GM18868 (cell line): ENCODE results near the gene WNT16.

Experiments
- ATAC-seq: cut with Tn5 transposase; IDR thresholded peaks from one replicate; pipeline ENCODE4 v1.9.1; 2021; ENCODE audit warnings: mild to moderate bottlenecking, moderate library complexity; ENCODE audit not compliant: unreplicated experiment

WNT16 gene

DNA sequence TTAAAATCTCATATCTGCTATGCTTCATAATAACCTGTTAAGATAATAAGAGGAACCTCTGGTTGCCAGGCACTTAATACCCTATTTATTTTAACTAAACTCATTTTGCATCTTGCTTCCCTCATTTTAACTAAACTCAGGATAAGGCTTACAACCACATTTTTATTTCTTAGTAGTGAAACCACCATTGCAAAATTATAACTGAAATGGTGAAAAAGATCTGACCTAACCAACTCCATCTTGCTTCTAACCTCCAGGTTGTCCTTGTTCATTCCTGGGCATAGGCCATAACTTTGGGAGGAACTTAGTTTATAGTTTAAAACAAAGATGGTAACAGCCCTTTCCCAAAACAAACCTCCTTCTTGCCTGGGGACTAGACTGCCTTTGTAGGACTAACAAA, 61.3 kb downstream of the WNT16 start:
- no peak for ATAC-seq

GRCh38 chr7:121390617-121391016, 61.8 kb downstream of the WNT16 start:
- ATAC-seq = peak; percentile 9
